RPMI7951 (cell line): Measurements from ENCODE around the gene PLCD3. TPM values are rescaled to one million over a fixed set of nuclear protein-coding genes. Genes with fewer than 3 reads are reported as not detected.
A peak's percentile ranks its signal among the peaks of the same experiment; 100 is the strongest.
"Not testable (repeated sequence)": the region's sequence is repeated elsewhere in the genome, so short reads cannot be mapped to it uniquely, and the experiment has no call there.

Experiments used
- DNase-seq: peaks from one replicate; pipeline ENCODE4 v3.0.0-alpha.2; 2012; ENCODE audit warnings: low read depth
- total RNA-seq: library from RNA; depleted of rRNA; stranded (reverse); fragments of >200 nt; shearing (Covaris generic); gene quantifications from 2 replicates; pipeline ENCODE4 v1.2.3, GENCODE V29; 2014

Gene PLCD3
- total RNA-seq, 1 experiment from 2014 or later: 15.3 TPM

GRCh38 chr17:45135192-45135977, 3.1 kb upstream of the PLCD3 start, which contains the start of gene ACBD4:
TSS of gene ACBD4 (plus strand) at chr17:45135687. CDS start at chr17:45136145, 458 bp downstream.
- peak; percentile 94 for DNase-seq

DNA sequence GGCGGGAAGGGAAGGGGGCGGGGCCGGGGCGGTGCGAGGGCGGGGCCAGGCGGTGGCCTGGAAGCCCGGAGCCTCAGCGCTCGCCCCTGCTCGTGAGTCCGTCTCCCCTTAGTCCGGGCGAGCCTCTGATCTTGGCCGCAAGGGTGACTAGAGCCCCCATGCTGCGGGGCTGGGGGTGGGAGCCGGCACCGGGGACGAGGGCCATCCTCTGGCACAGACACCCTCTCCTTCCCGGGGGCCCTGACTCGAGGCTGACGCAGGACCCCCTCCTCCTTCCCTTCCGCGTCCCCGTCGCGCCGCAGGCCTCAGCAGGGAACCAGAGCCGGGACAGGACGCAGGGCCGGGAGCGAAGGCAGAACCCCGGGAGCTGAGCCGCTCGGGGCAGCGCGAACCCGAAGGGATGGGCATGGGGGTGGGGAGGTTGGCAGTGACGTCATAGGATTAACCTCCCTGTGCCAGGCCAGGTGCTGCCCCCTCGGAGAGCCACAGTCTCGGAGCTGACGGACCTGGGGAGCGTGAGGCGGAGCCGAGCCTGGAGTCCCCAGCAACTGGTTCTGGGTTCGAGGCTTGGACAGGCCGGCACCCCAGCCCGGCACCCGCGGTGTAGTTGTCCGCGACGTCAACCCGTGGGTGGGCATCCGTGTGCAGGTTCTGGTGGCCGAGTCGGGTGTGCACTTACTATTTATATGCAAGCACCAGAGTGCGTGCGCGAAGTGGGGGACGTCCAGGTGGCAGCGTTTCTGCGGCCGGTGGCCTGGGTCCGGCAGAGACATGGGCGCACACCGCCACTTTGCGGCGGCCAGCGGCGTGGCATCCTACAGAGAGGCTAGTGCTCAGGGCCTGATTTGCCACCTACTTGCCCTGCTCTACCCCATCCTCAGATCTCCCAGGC, 503 bp upstream of the PLCD3 start:
- DNase-seq: peak; percentile 73

- no peak for DNase-seq
Measured at GRCh38 chr17:45131616-45132319, 547 bp downstream of the PLCD3 start.

DNA sequence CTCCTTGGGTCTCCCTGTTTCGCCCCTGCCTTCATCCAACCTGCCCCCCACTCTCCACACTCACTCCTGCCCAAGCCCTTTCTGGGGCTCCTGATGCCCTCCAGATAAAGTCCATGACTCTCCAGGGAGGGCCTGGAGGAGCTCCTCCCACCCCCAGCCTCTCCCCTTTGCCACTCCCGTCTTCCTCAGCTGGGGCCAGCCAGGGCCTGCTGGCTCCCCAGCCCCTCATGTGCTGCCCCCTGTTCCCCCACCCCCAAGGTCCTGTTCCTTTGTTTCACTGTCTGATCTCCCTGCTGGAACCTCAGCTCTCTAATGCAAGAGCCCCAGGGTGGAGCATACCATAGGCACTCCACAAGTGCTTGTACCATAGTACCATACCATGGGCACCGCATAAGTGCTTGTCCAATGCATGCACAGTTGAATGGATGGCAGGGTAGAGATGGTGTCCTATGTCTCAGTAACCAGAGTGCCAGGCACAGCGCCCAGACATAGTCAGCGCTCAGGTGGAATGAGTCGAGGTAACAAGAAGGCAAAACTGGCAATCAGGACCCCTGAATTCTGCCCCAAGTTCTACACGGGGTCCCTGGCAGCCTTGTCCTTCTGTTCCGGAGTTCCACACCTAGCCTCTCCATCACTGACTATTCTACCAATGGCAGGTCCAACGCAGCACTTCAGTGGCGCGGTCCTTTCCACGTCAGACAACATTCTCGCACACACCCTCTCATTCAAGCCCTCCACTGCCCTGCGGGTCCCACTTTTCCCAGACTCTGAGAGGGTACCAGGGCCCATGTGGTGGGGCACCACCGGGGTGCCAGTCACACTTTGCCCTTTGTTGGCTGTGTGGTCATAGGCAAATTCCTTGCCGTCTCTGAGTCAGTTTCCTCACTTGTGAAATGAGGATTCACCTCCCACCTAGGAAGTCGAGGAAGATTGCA, 1.4 kb downstream of the PLCD3 start:
- no peak for DNase-seq

DNA sequence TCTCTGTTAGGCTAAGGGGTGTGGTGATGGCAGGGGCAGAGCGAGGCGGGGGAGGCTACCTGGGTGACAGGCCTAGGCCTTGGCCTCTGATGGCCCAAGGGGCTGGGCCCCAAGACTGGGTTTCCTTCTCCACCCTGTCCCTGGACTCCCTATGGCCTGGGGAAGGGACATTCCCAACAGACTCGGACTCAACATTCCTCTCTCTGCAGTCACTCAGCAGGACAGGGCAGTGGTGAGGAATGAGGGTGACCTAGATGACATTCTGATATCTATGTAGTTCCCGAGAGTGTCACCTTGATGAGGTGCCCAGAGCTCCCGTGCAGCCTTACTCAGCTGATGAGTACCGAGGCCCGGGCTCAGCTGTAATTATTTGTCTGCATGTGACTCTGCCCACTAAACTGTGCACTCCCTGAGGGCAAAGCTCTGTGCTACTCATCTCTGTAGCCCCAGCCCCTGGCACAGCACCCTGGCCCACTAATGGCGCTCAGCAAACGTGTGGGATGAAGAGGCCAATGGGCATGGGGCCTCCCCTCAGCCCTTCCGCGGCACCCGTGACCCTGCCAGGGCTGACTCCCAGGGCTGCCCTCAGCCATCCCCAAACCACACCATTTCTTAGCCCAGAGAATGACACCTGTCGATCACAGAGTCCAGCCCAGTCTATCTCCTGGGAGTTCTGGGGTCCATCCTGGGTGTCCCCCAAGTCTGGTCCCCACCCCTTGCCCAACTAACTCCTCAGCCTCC, 2.2 kb downstream of the PLCD3 start:
- peak; percentile 38 for DNase-seq

DNA sequence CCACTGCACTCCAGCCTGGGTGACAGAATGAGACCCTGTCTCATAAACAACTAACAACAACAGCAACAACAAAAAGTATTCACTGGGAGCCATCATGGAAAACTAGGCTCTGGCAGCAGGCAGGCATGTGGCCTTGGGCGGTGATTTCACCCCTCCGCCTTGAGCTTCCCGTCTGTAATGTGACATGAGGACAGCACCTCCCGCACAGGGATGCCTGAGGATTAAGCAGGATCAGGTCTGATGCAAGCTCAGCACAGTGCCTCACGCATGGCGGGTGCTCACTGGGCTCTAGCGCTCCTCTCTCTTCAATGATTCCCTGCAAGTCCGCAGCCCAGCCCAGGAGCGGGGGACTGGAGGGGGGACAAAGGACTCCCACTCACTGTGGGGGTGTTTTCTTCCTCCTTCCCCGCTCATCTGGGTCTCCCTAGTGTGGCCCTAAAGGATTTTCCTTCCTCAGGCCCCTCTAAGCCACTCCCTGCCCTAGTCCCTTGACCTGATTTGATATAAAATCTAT, 2.8 kb downstream of the PLCD3 start:
- no peak for DNase-seq

DNA sequence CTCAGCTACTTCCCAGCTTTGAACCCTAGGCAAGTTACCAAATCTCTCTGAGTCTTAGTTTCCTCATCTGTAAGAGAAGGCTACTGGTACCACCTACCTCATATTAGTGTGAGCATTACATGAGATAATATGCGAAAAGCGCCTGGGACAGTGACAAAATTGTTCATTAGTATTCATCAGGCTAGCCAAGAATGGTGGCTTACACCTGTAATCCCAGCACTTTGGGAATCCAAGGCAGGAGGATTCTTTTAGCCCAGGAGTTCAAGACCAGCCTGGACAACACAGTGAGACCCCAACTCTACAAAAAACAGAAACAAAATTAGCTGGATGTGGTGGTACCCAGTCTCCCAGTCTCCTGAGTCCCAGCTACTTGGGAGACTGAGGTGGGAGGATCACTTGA, 3.3 kb downstream of the PLCD3 start:
- DNase-seq: no peak

DNA sequence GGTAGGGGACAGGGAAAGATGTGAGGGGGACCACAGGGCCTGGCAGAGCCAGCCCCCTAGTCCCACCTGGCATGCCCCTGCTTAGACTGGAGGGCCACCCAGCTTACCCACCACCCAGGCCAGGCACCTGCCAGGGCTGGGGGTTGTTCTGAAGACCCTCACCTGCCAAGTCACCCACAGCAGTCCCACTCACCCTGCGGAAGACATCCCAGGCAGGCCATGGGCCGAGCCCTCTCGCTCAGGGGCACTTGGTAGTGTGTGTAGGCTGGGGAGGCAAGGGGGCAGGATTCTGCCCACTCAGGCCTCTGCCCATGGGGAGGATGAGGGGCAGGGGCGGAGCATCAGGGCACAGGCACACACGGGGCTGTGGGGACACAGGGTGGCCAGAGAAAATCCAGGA, 4.0 kb downstream of the PLCD3 start:
- DNase-seq: no peak

DNA sequence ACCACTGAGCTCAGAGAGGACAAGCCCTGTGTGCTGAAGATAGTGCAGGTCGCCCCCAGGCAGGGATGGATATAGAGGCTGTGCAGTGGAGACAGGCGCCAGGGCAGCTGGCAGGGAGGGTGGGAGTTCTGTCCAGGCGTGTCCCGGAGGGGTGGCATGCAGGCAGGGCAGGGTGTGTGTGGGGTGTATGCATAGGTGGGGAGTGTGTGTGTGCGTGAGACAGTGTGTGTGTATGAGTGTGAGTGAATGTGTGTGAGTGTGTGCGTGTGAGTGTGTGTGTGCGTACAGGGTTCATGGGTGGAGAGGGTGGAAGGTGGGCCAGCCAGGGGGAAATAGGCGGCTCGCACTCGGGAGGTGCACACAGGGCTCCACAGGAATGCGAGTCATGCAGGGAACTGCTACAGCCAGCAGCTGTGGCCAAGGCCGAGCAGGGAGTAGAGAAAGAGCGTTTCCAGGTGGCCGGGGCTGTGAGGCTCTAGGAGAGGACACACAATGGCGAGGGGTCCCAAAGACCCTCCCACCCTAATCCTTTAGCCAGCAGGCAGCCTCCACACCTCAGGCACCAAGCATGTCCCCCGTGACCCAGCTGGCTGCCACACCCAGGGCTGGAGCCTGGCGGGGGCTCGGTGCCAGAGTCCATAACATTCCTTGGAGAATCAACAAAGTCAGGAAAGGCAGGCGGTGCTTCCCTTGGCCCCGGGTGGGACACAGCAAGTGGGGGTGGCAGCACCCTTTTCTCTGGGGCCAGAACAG, 4.6 kb downstream of the PLCD3 start:
- no peak for DNase-seq

DNA sequence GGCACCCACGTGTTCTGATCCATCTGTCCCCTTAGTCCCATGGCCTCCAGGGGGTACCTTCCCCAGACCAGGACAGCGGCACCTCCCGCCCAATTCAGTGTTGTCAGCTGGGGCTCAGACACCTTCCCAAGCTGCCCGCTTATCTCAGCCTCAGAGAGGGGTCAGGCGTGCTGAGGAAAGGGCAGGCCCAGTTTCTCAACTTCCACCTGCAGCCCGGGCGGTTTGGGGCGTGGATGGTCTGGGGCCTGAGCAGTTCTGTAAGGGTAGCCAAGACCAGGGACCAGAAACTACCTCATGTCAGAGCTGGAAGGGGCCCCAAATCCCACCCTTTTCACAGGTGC, 5.1 kb downstream of the PLCD3 start:
- DNase-seq: no peak

GRCh38 chr17:45125509-45125908, 6.8 kb downstream of the PLCD3 start:
- no peak for DNase-seq

GRCh38 chr17:45124797-45125122, 7.6 kb downstream of the PLCD3 start:
- not testable (repeated sequence) for DNase-seq

DNA sequence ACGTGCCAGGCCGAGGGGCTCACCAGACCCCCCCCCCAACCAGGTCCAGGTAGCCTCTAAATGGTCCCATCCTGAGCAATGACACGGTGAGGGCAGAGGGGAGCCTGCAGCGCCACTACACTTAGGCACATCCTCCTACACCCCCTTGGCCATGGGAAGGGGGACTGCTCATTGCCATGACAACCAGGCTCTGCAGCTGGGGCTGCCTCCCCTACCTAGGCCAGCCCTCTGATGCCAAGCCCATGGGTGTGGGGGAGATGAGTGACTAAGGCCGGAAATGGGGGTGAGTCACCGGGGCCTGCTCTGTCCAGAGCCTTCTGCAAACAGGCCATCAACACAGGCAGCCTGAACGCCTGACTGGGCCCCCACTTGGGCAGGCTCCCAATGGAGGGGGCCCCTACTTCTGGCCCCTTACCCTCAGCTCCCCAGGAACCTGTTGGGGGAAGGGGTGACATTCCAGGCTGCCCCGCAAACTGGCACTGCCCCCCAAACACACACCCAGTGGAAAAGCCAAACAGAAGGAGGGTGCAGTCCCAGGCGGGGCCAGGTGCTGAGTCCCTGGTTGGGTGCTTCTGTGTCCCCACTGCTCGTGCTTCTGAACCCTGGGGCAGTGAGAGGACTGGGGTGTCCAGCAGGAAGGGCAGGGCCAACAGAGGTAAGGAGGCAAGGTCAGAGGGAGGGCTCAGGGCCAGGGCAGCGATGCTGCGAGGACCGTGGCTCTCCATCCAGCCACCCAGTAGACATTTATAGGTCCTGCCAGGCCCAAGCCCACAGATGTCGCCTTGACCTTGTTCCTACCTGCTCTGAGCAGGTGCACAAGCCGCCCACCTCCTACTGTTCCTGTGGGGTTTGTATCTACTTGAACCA, 8.2 kb downstream of the PLCD3 start:
- DNase-seq: peak; percentile 92

DNA sequence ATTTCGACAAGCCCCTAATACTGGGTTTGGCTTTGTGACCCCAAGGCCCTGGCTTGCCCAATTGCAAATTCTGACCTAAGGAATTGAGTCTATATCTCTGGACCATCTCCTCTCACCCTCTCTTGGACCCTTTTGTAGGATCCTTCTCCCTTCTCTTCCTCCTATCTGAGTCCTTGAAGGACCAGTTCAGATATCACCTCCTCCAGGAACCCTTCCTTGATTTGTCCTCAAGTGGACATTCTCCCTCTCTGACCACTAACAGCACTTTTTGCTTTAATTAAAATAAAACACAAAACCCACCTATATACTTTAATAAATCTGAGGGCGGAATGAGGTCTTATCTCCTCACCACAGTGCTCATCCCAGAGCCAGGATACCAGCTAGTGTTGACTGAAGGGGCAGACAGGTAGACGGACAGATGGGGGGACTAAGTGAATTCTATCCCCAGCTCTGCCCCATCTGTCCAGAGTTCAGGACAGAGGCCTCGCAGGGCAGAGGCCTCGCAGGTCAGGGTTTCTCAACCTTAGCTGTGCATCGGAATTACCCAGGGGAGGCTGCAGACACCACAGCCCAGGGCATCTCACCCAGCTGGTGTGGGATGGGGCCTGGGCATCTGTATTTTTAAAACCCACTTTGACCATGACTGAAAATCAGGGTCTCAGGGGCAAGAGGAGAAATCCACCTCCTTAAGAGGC, 9.1 kb downstream of the PLCD3 start:
- DNase-seq: no peak

DNA sequence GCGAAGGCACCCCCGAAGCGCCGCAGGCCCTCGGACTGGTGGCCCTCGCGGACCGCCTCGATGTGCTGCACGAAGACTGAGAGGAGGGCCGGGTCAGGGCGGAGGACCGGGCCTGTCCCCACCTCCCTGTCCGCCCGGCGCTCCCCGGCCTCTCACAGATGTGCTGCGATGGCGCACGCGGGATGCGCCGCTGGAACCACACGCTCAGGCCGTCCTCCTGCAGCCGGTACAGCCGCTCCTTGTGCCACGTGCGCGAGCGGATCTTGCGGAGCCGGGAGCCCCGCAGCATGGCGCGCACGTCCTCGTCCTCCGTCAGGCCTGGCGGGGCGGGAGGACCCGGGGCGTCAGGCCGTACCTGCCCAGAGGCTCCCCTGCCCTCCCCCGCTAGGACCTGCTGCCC, 11.3 kb downstream of the PLCD3 start:
- no peak for DNase-seq

DNA sequence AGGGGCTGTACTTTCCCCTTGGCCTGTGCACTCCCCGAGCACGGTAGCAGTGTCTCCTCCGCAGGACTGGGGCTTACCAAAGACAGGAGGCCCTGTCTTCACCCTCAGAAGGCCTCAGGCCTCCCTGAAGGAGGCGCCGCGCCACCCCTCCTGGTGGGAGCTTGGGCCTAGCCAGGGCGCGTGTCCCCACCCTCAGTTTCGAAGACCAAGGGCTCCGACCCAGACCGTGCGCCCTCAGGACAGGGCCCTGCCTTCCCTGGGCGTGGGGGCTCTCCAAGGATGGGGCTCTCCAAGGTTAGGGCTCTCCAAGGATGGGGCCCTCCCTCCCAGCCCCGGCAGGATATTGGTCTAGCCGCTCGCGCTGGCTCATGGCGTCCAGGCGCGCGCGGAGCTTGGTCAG, 11.8 kb downstream of the PLCD3 start:
- no peak for DNase-seq

DNA sequence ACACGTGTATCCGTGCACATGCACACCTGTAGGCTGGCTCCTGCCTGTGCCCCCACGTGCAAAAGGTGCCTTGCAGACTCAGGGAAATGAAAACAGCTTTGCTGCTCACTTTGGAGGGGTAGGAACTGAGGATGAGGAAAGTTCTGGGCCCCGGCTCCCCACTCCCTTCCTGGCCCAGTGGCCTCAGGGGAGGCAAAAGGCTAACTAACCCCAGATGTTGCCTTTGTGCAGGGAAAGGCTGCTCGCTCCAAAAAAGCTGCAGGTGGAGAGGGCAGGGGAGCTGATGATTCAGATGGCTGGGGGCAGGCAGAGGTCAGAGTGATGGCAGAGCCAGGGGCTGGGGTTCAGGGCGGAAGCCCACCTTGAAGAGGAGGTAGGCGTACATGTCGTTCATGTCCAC, 12.4 kb downstream of the PLCD3 start:
- no peak for DNase-seq

DNA sequence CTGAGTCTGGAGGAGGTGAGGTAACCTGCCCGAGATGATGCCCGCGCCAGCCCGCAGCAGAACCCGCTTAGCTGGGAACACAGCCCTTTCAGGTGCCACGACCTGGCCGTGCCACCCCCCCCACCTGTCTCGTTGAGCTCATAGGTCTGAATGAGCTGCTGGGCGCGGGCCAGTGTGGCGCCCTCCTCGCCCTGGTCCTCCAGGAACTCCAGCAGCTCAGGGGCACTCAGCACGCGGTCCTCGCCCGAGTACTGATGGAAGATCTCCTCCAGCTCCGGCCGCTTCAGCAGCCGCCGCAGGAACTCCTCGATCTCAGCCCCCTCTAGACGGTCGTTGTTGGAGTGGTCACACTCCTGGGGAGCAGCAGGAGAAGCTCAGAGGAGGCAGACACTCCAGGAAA, 13.6 kb downstream of the PLCD3 start:
- DNase-seq: no peak
